GM20000 (cell line): ENCODE measurements around the gene ANKRD33B.
"Not testable (repeated sequence)": the region's sequence is repeated elsewhere in the genome, so short reads cannot be mapped to it uniquely, and the experiment has no call there.

Experiments used
- DNase-seq: peaks from one replicate; pipeline ENCODE4 v3.0.0; 2012; ENCODE audit warnings: low spot score
- CTCF ChIP-seq: IDR thresholded peaks from 2 replicates; pipeline ENCODE4 v1.5.1; 2012; ENCODE audit warnings: mild to moderate bottlenecking, control low read depth; ENCODE audit errors: extremely low read depth, missing control alignments

The ANKRD33B gene

GRCh38 chr5:10563945-10564837, at the start of gene ANKRD33B:
Gene ANKRD33B, plus strand, starts transcription at chr5:10564070. Its CDS starts 398 bp downstream, at chr5:10564468.
- DNase-seq = peak; percentile 96

GRCh38 chr5:10514572-10514971, 49.3 kb upstream of the ANKRD33B start:
- DNase-seq = not testable (repeated sequence)

More at GRCh38 chr5:10563945-10564837, at the start of gene ANKRD33B:
- TF ChIP-seq CTCF = no peak

DNA sequence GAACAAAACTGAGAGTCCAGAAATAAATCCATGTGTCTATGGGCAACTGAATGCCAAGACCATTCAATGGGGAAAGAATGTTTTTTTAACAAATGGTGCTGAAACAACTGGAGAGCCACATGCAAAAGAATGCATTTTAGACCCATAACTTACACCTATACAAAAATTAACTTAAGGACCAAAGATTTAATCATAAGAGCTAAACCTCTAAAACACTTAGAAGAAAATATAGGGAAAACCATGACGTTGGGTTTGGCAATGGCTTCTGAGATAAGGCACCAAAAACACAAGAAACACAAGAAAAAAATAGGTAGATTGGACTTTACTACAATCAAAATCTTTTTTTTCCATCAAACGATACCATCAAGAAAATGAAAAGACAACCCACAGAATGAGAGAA, 48.4 kb upstream of the ANKRD33B start:
- no peak for DNase-seq
- no peak for TF ChIP-seq CTCF

DNA sequence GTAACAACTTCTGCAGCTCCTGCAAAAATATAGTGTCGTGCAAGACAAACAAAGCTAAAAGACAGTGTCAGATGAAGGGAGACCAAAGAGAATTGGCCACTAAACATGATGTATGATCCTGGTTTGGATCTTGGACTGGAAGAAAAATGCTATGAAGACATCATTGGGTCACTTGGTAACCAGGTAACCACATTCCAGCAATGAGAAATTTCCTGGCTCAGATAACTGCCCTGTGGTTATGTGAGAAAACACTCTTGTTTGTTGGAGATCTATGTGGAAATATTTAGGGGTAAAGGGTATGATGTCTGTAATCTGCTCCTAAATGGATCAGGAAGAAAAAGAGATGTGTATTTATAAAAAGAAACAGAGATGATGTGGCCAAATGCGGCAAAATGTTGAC, 45.5 kb upstream of the ANKRD33B start:
- DNase-seq = no peak
- no peak for TF ChIP-seq CTCF

GRCh38 chr5:10519729-10520128, 44.1 kb upstream of the ANKRD33B start:
- TF ChIP-seq CTCF = no peak
- DNase-seq = no peak

DNA sequence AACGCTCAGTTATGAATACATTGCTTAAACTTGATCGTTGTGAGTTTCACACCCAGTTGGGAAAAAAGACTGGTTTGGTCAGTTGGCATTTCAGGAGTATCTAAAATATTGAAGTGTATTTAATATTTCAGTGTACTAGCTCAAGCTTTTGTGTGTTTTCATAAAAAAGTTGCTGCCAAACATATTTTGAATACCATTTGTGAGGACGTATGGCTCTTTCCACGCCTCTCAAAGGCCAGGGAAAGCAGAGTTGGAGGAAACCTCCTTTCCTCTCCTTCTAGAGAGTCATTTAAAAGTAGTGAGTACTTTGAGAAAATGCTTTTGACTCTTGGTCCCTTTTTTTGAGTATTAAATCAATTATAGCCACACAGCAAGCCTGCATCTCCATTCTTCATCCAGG, 43.2 kb upstream of the ANKRD33B start:
- DNase-seq = no peak
- TF ChIP-seq CTCF = no peak

GRCh38 chr5:10521466-10522223, 42.2 kb upstream of the ANKRD33B start:
- TF ChIP-seq CTCF = peak; percentile 29
- no peak for DNase-seq
